ENCODE data around the gene PBX4.

PBX4 gene

GRCh38 chr19:19539698-19540063, 78.8 kb downstream of the PBX4 start:
- DNase-seq (ENCODE audit: low spot score): no peak

GRCh38 chr19:19538785-19539166, 79.7 kb downstream of the PBX4 start:
- DNase-seq (ENCODE audit: low spot score): no peak

GRCh38 chr19:19538061-19538784, 80.3 kb downstream of the PBX4 start, which contains the start of gene CILP2:
Gene CILP2 (plus strand): TSS chr19:19538265. CDS start chr19:19538350, 85 bp downstream.
- peak; percentile 84 for DNase-seq (ENCODE audit: low spot score)

GRCh38 chr19:19537075-19538048, 81.1 kb downstream of the PBX4 start:
- no peak for DNase-seq (ENCODE audit: low spot score)

- DNase-seq (ENCODE audit: low spot score): no peak
These were observed 82.9 kb downstream of the PBX4 start for GRCh38 chr19:19535311-19536191.

GRCh38 chr19:19534556-19535265, 83.8 kb downstream of the PBX4 start:
- DNase-seq (ENCODE audit: low spot score): no peak

GRCh38 chr19:19533841-19534240, 84.6 kb downstream of the PBX4 start:
- DNase-seq (ENCODE audit: low spot score): no peak

GRCh38 chr19:19532806-19533701, 85.4 kb downstream of the PBX4 start:
- DNase-seq (ENCODE audit: low spot score): no peak

GRCh38 chr19:19531951-19532805, 86.3 kb downstream of the PBX4 start:
- DNase-seq (ENCODE audit: low spot score): peak; percentile 88

GRCh38 chr19:19530889-19531288, 87.6 kb downstream of the PBX4 start:
- no peak for DNase-seq (ENCODE audit: low spot score)

GRCh38 chr19:19530423-19530804, 88.1 kb downstream of the PBX4 start:
- DNase-seq (ENCODE audit: low spot score): no peak

GRCh38 chr19:19529783-19530422, 88.6 kb downstream of the PBX4 start:
- no peak for DNase-seq (ENCODE audit: low spot score)

- DNase-seq (ENCODE audit: low spot score): peak; percentile 78
These were observed 89.6 kb downstream of the PBX4 start, which contains the start of gene YJEFN3 for GRCh38 chr19:19528721-19529490. Gene YJEFN3 (plus strand): TSS chr19:19528911. CDS start chr19:19528933, 22 bp downstream.

- DNase-seq (ENCODE audit: low spot score): no peak
These were observed 90.5 kb downstream of the PBX4 start for GRCh38 chr19:19527674-19528625.

GRCh38 chr19:19527371-19527656, 91.2 kb downstream of the PBX4 start:
- no peak for DNase-seq (ENCODE audit: low spot score)

- no peak for DNase-seq (ENCODE audit: low spot score)
These were observed 91.7 kb downstream of the PBX4 start for GRCh38 chr19:19526581-19527370.
